Lower leg skin (tissue), 4 donors: ENCODE data around the gene HERC2. TPM values are rescaled to one million over a fixed set of nuclear protein-coding genes. Genes with fewer than 3 reads are reported as not detected.

Experiments used
- DNase-seq, 2 donors: peaks; one replicate each; pipeline ENCODE4 v3.0.0-alpha.2; 2019; ENCODE audit warnings: low spot score in 2 of 2
- H3K4me3 ChIP-seq: fragments of 200-600 bp; sonication (generic); 2 replicates; pipeline ENCODE4 v1.5.1; 2017; ENCODE audit warnings: mild to moderate bottlenecking, low read depth; ENCODE audit not compliant: poor library complexity, severe bottlenecking
- POLR2A ChIP-seq, 2 donors: fragments of 450-650 bp; IDR thresholded peaks; one replicate each; pipeline ENCODE4 v1.6.1; 2016 to 2017; ENCODE audit warnings: antibody characterized with exemption in 2 of 2, mild to moderate bottlenecking in 1 of 2, moderate library complexity in 1 of 2
- WGBS, 2 donors: methylation state at CpG; one replicate each; pipeline ENCODE4 v1.1.5; 2018; 5-methylcytosine and 5-hydroxymethylcytosine counted together
- intact Hi-C: fragments of 100-400 bp; cut with DNase I; formaldehyde crosslinking; loops from one replicate; pipeline ENCODE4 v1.15.0; 2023; ENCODE audit warnings: low total_unique reads
- total RNA-seq, 4 donors: library from RNA; depleted of rRNA; stranded (reverse); fragments of >200 nt; gene quantifications; one replicate each; pipeline ENCODE4 v1.1.0, GENCODE V29; 2016
- TF ChIP-seq, protein P1 (sequence below), 3 donors: fragments of 450-650 bp; IDR thresholded peaks; one replicate each; pipeline ENCODE4 v1.5.1; 2016; ENCODE audit warnings: antibody characterized with exemption in 3 of 3, mild to moderate bottlenecking in 3 of 3, moderate library complexity in 2 of 3

Gene HERC2
- total RNA-seq, 4 donors from 2014 or later: 33.3 to 57.0 (median 48.4) TPM

DNA sequence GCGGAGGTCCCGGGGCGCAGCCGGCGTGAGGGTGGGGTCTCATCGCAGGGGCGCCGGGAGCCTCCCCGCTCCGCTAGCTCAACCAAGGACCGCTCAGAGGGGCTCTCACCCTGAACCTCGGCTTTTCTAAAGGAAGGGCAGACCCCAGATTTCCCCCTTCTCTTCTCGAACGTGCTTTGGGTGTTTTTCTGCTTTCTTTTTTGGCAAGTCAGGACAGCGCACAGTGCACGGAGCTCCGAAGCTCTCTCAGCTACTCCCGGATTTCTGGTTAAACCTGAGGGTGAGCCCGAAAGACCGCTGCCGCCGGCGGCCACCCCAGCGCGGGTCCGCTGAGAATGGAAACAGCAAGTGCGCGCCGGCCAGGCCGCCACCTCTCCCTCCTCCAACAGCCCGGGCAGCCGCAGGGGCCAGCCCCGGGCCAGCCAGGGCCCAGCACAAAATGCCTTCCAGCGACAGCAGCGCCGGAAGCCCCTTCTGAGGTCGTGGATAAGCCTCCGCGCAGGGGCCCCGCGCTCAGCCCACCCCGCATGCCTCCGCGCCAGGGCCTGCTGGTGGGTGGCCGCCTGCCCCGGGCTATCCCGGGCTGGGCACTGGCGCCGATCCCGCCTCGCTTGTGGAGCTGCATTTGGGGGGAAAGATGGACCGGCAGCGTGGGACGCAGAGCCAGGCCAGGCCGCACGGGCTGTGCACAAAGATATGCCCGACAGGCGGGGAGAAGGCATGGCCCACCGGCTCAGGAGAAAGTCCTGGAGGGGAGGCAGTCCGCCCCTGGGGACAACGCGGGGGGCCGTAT lies 214.7 kb downstream of the HERC2 start:
- 4 to 10% methylated on average over 44 to 48 of the region's 63 CpGs for WGBS, 2 donors
- TF ChIP-seq, protein P1, sequence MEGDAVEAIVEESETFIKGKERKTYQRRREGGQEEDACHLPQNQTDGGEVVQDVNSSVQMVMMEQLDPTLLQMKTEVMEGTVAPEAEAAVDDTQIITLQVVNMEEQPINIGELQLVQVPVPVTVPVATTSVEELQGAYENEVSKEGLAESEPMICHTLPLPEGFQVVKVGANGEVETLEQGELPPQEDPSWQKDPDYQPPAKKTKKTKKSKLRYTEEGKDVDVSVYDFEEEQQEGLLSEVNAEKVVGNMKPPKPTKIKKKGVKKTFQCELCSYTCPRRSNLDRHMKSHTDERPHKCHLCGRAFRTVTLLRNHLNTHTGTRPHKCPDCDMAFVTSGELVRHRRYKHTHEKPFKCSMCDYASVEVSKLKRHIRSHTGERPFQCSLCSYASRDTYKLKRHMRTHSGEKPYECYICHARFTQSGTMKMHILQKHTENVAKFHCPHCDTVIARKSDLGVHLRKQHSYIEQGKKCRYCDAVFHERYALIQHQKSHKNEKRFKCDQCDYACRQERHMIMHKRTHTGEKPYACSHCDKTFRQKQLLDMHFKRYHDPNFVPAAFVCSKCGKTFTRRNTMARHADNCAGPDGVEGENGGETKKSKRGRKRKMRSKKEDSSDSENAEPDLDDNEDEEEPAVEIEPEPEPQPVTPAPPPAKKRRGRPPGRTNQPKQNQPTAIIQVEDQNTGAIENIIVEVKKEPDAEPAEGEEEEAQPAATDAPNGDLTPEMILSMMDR (IDR thresholded peaks at IDR 0.05): no peak
- no peak for TF ChIP-seq POLR2A (IDR thresholded peaks at IDR 0.05)

DNA sequence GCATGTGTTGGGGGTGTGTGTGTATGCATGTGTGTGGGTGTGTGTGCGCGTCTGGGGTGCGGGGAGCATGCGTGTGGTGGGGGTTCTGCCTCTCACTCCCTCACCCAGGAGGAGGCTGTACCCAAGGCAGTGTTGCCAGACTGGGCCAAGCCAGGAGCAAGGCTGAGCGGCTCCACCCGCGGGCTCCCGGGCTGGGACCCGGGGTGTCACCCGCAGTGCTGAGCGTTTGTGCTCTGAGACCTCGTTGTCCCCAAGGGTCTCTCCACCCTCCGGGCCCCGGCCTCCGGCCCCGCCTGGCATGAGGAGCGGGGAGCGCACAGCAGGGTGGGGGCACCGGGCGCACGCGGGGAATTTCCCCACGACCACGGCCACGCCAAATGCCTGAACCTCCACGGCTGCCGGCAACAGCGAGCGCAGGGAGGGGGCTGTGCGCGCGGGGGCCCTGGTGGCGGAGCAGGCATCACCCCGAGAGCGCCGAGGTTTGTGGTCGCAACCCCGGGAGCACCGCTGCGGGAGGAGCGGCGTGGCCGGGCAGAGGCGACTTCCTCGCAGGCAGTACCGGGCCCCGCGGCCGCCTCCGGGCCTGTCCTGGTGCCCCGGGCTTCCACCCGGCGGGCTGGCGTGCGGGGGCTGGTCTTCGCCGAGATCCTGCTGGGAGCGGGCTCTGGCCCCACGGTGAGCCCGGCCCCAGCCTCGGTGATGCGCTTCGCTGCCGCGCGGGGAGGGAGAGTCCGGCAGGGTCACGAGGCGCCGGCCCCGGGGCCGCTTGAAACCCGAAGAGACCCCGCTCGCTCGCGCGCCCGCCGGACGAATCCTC lies 215.5 kb downstream of the HERC2 start:
- intact Hi-C loops: no loop called here
- peak in 1 of 2 donors; percentile 83 for DNase-seq
- peak overlapping the region; percentile 18 for H3K4me3 ChIP-seq
- 4 to 5% methylated on average over 26 to 28 of the region's 81 CpGs for WGBS, 2 donors
- TF ChIP-seq, protein P1 (IDR thresholded peaks at IDR 0.05): no peak
- no peak for TF ChIP-seq POLR2A (IDR thresholded peaks at IDR 0.05)

More for the DNA sequence above, 214.7 kb downstream of the HERC2 start:
- peak overlapping the region; percentile 18 for H3K4me3 ChIP-seq
- peak in 1 of 2 donors; percentile 86 for DNase-seq
- intact Hi-C loops: no loop called here

DNA sequence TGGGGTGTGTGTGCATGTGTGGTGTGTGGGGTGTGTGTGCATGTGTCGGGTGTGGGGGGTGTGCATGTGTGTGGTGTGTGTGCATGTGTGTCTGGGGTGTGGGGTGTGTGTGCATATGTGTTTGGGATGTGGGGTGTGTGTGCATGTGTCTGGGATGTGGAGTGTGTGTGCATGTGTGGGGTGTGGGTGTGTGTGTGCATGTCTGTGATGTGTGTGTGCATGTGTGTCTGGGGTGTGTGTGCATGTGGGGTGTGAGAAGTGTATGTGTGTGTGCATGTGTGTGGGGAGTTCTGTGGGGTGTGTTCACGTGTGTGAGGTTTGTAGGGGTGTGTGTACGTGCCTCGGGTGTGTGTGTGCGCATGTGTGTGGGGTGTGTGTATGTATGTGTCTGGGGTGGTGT lies 216.2 kb downstream of the HERC2 start:
- no peak overlapping the region for H3K4me3 ChIP-seq
- TF ChIP-seq POLR2A (IDR thresholded peaks at IDR 0.05): no peak
- TF ChIP-seq, protein P1 (IDR thresholded peaks at IDR 0.05): no peak
- intact Hi-C loops: no loop called here
- 74 to 83% methylated on average over 5 of the region's 5 CpGs for WGBS, 2 donors
- peak in 1 of 2 donors; percentile 52 for DNase-seq

DNA sequence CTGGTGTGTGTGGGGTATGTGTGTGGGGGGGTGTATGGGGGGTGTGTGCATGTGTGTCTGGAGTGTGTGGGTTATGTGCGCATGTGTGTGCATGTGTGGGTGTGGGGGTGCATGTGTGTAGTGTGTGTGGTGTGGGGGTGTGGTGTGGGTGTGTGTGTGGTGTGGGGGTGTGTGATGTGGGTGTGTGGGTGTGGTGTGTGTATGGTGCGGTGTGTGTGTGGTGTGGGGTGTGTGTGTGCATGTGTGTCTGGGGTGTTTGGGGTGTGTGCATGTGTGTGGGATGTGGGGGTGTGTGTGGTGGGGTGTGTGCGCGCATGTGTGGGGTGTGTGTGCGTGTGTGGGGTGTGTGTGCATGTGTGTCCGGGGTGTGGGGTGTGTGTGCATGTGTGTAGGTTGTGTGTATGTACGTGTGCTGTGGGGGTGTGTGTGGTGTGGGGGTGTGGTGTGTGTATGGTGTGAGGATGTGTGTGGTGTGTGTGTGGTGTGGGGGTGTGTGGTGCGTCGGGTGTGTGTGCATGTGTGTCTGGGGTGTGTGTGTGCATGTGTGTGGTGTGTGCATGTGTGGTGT lies 216.7 kb downstream of the HERC2 start:
- WGBS, 2 donors: 92 to 94% methylated on average over 9 of the region's 9 CpGs
- H3K4me3 ChIP-seq: no peak overlapping the region
- TF ChIP-seq, protein P1 (IDR thresholded peaks at IDR 0.05): no peak
- TF ChIP-seq POLR2A (IDR thresholded peaks at IDR 0.05): no peak
- intact Hi-C loops: no loop called here
- peak in 1 of 2 donors; percentile 43 for DNase-seq

DNA sequence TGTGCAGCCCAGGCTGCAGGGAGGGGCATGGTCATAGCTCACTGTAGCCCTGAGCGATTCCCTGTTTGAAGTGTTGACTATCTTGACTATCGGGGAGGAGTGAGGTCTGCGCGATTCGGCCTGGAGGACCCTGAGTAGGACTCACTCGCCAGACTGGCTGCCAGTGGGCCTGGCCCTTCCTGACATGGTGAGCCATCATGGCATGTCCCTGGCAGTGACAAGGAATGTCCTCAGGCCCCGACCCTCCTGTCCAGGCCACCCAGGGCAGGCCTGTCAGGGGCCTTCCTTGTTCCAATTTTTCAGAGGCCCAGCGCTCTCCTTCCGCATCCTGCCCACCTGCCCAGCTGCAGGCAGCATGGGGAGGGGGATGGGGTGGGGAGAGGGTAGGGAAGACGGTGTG lies 217.7 kb downstream of the HERC2 start:
- WGBS, 2 donors: 96 to 98% methylated on average over 10 of the region's 10 CpGs
- H3K4me3 ChIP-seq: no peak overlapping the region
- TF ChIP-seq, protein P1 (IDR thresholded peaks at IDR 0.05): no peak
- no peak for TF ChIP-seq POLR2A (IDR thresholded peaks at IDR 0.05)
- intact Hi-C loops: no loop called here
- DNase-seq: peak in 1 of 2 donors; percentile 56
